Measurements from ENCODE around the gene ARFIP1. TPM values are rescaled to one million over a fixed set of nuclear protein-coding genes. Genes with fewer than 3 reads are reported as not detected.

Gene ARFIP1
- total RNA-seq, 2 experiments from 2014 or later, result 5.0 to 5.1 TPM

DNA sequence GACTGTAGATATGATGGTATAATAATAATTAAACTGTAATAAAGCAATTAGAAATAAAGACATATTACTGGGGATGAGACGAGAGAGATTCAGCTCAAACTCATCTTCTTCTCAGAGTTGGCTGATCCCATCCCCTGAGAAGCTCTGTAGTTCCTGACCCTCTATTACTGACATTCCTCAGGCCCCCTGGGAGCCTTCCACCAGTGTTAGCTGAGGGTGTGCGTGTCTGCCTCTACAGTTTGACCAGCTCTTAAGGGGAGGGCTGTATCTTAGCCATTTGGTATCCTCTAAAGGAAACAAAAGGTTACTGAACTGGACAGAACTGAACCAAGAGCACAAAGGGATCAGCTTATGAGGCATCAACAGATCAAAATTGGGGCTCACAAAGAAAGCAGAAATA lies 167.6 kb downstream of the ARFIP1 start:
- intact Hi-C loops (cut with micrococcal nuclease), result no loop called here
- H3K4me3 Mint-ChIP-seq, result no peak overlapping the region
- H3K27me3 Mint-ChIP-seq (ENCODE audit: low read depth), result peaks cover 9% of the 10 kb centered on the region
- no peaks in the 10 kb centered on the region for H3K4me1 Mint-ChIP-seq (ENCODE audit: low read depth)
- no peaks in the 10 kb centered on the region for H3K36me3 Mint-ChIP-seq (ENCODE audit: low read depth)
- DNase-seq, result no peak
- H3K27ac Mint-ChIP-seq, result no peak overlapping the region
- no peaks in the 10 kb centered on the region for H3K9me3 Mint-ChIP-seq
- CTCF ChIA-PET, result no interaction called here

DNA sequence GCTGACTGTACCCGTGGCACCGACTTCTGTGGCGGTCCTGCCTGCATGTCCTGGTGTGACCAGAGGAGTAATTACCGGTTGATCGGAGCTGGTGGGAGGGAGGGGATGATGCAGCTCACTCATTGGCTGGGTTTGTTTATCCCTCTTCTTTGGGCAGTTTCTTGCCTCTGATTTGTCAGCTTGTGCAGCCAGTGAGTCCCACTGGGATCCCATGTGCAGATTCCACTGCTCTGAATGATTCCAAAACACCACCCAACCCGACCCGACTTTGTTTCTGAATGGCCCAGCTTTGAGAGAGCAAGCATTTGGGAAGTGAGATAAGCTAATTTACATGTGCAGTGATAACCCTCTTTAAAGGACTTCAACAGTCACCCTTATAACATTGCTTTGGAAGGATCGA lies 170.2 kb downstream of the ARFIP1 start:
- intact Hi-C loops (cut with micrococcal nuclease), result no loop called here
- DNase-seq, result no peak
- H3K4me1 Mint-ChIP-seq (ENCODE audit: low read depth), result no peaks in the 10 kb centered on the region
- CTCF ChIA-PET, result no interaction called here
- H3K27ac Mint-ChIP-seq, result no peak overlapping the region
- no peaks in the 10 kb centered on the region for H3K9me3 Mint-ChIP-seq
- H3K36me3 Mint-ChIP-seq (ENCODE audit: low read depth), result no peaks in the 10 kb centered on the region
- H3K27me3 Mint-ChIP-seq (ENCODE audit: low read depth), result peaks cover 9% of the 10 kb centered on the region
- H3K4me3 Mint-ChIP-seq, result no peak overlapping the region

DNA sequence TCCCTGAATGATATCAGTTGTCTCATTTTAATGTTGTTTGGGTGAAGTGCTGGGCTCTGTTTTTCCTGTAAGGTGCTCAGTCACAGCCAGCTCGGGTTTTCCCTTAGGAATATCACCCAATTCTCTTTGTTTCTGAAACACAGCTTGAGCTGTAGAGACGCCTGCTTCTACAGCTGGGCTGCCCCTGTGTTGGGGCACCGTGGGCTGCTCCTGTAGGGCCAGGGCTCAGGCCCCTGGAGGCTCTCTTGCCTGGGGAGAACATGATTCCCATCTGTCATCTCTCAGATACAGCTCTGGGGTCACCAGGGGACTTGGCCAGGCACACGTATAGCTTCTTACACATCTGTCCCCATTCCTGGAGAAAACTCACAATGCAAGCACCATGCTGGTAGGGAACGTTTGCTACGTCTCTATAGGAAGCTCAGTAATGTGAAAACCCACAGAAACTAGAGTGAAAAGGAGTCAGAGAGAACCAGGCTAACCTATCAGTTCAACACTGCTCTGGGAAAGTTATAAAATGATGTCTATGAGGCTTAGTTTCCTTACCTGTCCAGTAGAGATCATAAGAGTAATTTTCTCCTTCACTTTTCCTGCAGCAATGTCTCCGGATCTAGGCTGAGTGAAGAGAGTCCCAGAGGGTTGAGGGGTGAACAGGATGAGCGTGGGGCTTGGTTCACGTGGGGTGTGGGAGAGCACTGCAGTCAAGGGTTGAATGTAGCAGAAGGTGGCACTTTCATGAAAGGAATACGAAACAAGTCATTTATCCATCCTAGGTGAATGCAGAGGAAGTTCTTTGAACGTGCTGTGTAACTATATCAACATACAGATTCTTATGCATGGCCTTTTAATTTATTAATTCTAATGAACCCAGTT lies 170.9 kb downstream of the ARFIP1 start:
- no peak overlapping the region for H3K27ac Mint-ChIP-seq
- no peaks in the 10 kb centered on the region for H3K4me1 Mint-ChIP-seq (ENCODE audit: low read depth)
- no peaks in the 10 kb centered on the region for H3K9me3 Mint-ChIP-seq
- no peak overlapping the region for H3K4me3 Mint-ChIP-seq
- H3K27me3 Mint-ChIP-seq (ENCODE audit: low read depth), result peaks cover 9% of the 10 kb centered on the region
- intact Hi-C loops (cut with micrococcal nuclease), result no loop called here
- CTCF ChIA-PET, result interaction anchor here (0.9 kb wide), 1 partner anchor 9 kb away, joined by 4 read pairs; no protein-coding TSS in a partner anchor
- DNase-seq, result no peak
- H3K36me3 Mint-ChIP-seq (ENCODE audit: low read depth), result no peaks in the 10 kb centered on the region

DNA sequence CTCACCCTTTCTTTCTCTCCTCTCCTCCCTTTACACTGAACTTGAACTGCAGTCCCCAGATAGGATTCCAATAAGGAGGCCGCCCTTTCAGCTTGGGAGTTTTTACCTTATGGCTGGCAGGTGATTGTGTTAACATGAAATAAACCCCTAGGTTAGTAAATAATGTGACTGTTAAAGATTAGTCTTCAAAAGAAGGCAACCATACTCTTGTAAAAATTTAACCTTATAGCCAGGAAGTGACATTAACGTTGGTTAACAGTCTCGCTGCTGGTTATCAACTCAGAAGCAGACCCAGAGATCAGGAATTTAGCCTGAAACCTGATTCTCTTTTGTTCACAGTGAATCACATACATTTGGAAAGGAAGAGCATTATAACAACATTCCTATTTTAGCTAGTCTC lies 171.6 kb downstream of the ARFIP1 start:
- Mint-ChIP-seq H3K4me3 (no peak overlapping the region), H3K27ac (no peak overlapping the region), H3K27me3 (ENCODE audit: low read depth) (peaks cover 9% of the 10 kb centered on the region), H3K9me3 (no peaks in the 10 kb centered on the region), H3K4me1 (ENCODE audit: low read depth) (no peaks in the 10 kb centered on the region), H3K36me3 (ENCODE audit: low read depth) (no peaks in the 10 kb centered on the region)
- no peak for DNase-seq
- CTCF ChIA-PET, result interaction anchor here (0.9 kb wide), 1 partner anchor 9 kb away, joined by 4 read pairs; no protein-coding TSS in a partner anchor
- intact Hi-C loops (cut with micrococcal nuclease), result no loop called here

DNA sequence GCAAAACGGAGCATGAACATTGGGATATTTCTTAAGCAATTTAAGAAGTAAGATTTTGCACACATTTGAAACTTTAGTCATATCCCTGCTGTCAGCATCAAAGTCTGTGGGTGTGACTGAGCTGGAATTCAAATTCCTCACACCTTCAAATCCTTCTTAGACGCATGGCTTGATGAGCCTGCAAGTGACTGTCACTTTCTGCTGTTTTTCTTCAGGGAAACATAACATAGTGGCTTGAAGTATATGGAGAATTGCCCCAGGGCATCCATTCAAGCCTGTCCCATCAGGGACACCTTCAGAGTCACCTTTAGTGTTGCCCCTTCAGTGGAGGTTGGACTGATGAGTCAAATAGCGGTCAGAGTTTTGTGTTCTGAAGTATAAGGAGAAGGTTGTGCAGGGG lies 173.8 kb downstream of the ARFIP1 start:
- Mint-ChIP-seq H3K27ac (no peak overlapping the region), H3K4me1 (ENCODE audit: low read depth) (no peaks in the 10 kb centered on the region), H3K27me3 (ENCODE audit: low read depth) (no peaks in the 10 kb centered on the region), H3K9me3 (no peaks in the 10 kb centered on the region), H3K36me3 (ENCODE audit: low read depth) (no peaks in the 10 kb centered on the region), H3K4me3 (no peak overlapping the region)
- intact Hi-C loops (cut with micrococcal nuclease), result no loop called here
- DNase-seq, result no peak
- CTCF ChIA-PET, result no interaction called here

DNA sequence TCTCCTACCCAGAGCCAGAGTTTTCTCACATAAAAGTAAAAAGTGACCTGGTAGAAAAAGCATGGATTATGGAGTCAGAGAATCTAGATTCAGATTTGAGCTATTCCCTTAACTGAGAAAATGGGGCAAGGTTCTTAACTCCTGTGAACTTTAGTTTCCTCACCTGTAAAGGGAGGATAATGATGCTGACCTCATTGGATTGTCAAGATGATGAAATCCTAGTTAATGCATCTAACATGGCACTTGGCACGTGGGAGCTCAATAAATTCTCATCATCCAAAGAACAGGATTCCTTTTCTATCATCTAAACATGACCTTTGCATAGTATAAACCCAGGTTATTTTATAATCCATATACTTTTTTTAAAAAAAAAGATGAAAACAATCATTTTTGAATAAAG lies 175.0 kb downstream of the ARFIP1 start:
- no peaks in the 10 kb centered on the region for H3K4me1 Mint-ChIP-seq (ENCODE audit: low read depth)
- intact Hi-C loops (cut with micrococcal nuclease), result no loop called here
- H3K36me3 Mint-ChIP-seq (ENCODE audit: low read depth), result no peaks in the 10 kb centered on the region
- no peak overlapping the region for H3K27ac Mint-ChIP-seq
- no peak for DNase-seq
- CTCF ChIA-PET, result interaction anchor here (0.7 kb wide), 2 partner anchors 115 to 173 kb away, joined by 3 read pairs; no protein-coding TSS in a partner anchor
- H3K4me3 Mint-ChIP-seq, result no peak overlapping the region
- H3K9me3 Mint-ChIP-seq, result no peaks in the 10 kb centered on the region
- no peaks in the 10 kb centered on the region for H3K27me3 Mint-ChIP-seq (ENCODE audit: low read depth)

DNA sequence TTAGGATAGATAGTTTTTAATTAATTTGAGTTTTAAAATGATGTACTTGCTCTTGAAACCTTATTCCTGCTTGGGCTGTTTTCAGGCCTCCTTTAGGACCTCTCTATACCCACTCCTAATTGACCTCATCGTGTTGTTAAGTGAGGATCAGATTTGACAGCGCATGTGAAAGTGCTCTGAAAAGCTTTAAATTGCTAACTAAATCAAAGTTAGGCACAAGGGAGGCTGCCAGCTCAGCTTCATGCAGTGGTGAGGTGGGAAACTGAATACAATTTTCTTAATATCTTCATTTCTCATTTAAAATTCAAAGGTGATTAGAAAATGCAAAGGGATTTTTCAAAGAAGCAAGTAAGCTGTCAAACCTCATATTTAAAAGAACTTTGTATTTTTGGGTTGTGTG lies 176.4 kb downstream of the ARFIP1 start:
- Mint-ChIP-seq H3K27ac (no peak overlapping the region), H3K27me3 (ENCODE audit: low read depth) (no peaks in the 10 kb centered on the region), H3K4me1 (ENCODE audit: low read depth) (no peaks in the 10 kb centered on the region), H3K9me3 (no peaks in the 10 kb centered on the region), H3K4me3 (no peak overlapping the region), H3K36me3 (ENCODE audit: low read depth) (no peaks in the 10 kb centered on the region)
- CTCF ChIA-PET, result interaction anchor here (0.7 kb wide), 1 partner anchor 27 kb away, joined by 3 read pairs; no protein-coding TSS in a partner anchor
- no peak for DNase-seq
- intact Hi-C loops (cut with micrococcal nuclease), result no loop called here

DNA sequence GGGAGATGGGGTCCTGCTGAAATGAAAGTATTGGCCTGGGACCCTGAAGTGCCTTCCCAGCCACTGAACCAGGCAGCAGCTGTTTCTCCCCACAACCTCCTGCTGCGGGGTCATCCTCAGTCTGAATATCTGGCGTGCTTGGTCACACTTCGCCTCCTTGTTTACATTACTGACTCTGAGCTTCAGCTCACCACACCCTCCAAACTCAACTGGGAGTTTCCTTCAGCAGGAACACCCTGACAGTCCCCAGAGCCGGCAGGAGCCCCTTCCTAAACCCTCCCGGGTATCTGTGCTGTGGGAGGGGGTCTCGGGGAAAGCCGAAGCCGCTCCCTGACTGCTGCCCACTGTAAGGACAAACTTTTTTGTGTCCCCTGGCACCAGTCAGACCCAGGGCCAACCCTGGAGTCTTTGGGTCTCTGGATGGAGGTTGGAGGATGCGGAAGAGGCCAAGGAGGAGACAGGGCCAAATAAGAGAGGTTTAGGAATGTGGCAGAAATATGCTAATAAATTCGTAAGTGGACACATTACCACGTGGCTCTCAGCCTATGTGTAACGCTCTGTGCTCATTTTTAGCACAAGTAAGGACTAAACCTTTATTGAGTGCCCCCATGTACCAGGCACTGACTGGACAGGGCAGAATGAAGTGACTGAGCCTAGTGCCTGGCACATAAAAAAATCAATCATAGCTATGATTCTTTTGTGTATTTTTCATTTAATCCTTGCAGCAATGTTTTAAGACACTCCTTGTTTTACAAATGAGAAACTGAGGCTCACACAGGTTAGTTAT lies 177.1 kb downstream of the ARFIP1 start:
- no peak overlapping the region for H3K4me3 Mint-ChIP-seq
- no peak for DNase-seq
- H3K4me1 Mint-ChIP-seq (ENCODE audit: low read depth), result no peaks in the 10 kb centered on the region
- H3K36me3 Mint-ChIP-seq (ENCODE audit: low read depth), result no peaks in the 10 kb centered on the region
- no peaks in the 10 kb centered on the region for H3K27me3 Mint-ChIP-seq (ENCODE audit: low read depth)
- intact Hi-C loops (cut with micrococcal nuclease), result no loop called here
- no peak overlapping the region for H3K27ac Mint-ChIP-seq
- H3K9me3 Mint-ChIP-seq, result no peaks in the 10 kb centered on the region
- CTCF ChIA-PET, result interaction anchor here (0.7 kb wide), 1 partner anchor 26 kb away, joined by 3 read pairs; no protein-coding TSS in a partner anchor

DNA sequence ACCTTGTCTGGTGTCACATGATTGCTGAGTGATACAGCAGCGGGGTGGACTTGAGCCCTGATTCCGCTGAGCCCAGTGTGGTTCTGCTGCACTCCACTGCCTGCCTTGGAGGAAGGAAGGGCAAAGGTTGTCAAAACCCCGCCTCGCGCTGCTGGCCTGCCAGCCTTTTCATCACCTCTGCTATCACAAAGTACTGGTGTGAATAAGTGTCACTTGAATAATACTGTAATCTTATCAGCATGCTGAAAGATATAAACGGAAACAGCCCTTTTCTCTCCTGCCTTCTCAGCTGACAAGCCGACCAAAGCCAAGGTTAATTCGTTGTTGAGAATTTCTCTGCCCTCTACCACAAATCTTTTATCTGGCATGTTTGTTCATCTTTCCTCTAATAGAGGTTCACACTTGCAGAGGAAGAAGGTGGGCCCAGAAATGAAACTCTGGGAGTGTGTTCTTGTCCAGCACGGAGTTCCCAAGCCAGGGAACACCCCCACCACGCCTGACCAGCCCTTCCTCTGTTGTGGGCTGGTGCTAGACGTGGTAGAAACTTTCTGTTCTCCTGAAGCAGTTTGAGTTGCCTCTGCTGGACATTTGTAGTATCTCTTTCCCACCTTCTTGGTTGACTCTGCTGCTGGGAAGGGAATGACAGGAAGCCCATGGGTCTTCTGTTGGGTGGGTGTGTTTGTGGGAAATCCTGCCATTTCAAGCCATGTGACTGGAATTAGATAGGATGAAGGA lies 177.8 kb downstream of the ARFIP1 start:
- DNase-seq, result no peak
- Mint-ChIP-seq H3K27ac (no peak overlapping the region), H3K4me3 (no peak overlapping the region), H3K9me3 (no peaks in the 10 kb centered on the region), H3K36me3 (ENCODE audit: low read depth) (no peaks in the 10 kb centered on the region), H3K27me3 (ENCODE audit: low read depth) (no peaks in the 10 kb centered on the region), H3K4me1 (ENCODE audit: low read depth) (no peaks in the 10 kb centered on the region)
- CTCF ChIA-PET, result no interaction called here
- intact Hi-C loops (cut with micrococcal nuclease), result no loop called here

DNA sequence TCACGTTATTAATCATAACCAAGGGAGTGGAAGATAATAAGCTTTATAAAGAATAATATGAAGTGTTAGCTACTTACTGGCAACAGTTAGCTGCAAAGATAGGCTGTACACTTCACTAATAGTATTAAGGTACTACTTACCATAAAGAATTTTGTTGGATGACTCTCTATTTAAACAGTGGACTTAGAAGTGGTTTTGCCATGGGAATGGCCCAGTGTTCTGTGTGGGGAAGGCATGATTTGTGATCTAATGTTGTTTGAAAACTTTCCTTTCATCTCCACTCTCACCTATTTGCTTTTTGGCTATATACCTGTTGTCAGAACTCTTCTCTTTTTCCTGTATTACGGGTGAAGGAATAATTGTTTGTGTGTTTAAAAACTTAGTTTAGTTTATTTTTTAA lies 179.3 kb downstream of the ARFIP1 start:
- Mint-ChIP-seq H3K27ac (no peak overlapping the region), H3K36me3 (ENCODE audit: low read depth) (no peaks in the 10 kb centered on the region), H3K9me3 (no peaks in the 10 kb centered on the region), H3K27me3 (ENCODE audit: low read depth) (no peaks in the 10 kb centered on the region), H3K4me1 (ENCODE audit: low read depth) (no peaks in the 10 kb centered on the region), H3K4me3 (no peak overlapping the region)
- CTCF ChIA-PET, result no interaction called here
- no peak for DNase-seq
- intact Hi-C loops (cut with micrococcal nuclease), result no loop called here

DNA sequence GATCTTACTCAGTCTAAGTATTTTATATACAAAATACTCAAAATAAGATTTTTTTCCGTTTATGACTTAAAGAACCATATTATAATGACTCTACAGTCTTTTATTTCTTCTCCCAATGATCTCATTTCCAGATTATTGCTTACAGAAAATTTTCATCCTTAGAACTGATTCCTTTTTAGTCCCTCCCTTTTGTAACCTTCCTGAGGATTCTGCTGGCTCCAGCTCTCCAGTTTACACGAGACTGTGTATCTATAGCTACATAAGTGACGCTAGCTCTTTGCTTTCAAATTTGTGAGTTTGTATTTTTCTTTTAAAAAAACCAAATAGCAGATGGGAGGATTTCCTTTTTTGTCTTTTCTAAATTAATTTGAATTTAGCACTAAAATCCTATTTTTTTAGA lies 180.3 kb downstream of the ARFIP1 start:
- H3K36me3 Mint-ChIP-seq (ENCODE audit: low read depth), result no peaks in the 10 kb centered on the region
- no peaks in the 10 kb centered on the region for H3K4me1 Mint-ChIP-seq (ENCODE audit: low read depth)
- DNase-seq, result no peak
- no peaks in the 10 kb centered on the region for H3K27me3 Mint-ChIP-seq (ENCODE audit: low read depth)
- no peak overlapping the region for H3K27ac Mint-ChIP-seq
- H3K9me3 Mint-ChIP-seq, result no peaks in the 10 kb centered on the region
- no peak overlapping the region for H3K4me3 Mint-ChIP-seq
- intact Hi-C loops (cut with micrococcal nuclease), result no loop called here
- CTCF ChIA-PET, result interaction anchor here (0.8 kb wide), 1 partner anchor 9 kb away, joined by 4 read pairs; no protein-coding TSS in a partner anchor

DNA sequence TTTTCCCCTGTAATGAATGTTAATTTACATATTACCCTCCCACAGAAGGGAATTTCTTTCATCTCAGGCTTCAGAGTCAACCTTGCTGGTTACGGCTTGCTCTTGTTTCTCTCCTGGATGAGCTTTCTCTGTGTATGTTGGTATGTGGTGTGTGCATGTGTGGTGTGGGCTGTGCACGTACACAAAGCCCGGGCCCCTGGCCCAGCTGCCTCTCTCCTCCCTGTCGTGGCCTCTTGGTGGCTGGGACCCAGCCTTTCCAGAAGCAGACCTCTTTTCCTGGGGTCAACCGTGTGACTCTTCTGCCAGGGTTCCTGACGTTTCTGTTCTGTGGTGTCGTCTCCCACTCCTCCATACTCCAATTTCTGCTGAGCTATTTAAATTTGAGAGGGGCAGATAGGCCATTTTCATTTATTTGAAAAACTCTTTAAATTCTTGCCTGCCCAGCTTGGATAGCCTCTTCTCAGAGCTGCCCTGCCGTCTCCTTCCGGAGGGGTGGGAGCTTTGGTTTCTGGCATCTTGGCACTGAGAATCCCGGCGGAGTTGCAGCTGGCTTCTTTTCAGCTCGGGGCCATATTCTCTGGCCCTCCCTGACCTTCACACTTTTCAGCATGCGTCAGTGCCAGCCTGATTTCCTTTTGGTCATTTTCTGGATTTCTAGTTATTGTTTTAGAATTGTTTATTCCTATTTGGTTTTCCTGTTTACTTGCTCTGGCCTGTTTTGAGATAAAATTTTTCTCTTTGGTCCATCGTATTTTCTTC lies 181.4 kb downstream of the ARFIP1 start:
- no peak overlapping the region for H3K27ac Mint-ChIP-seq
- CTCF ChIA-PET, result no interaction called here
- no peak overlapping the region for H3K4me3 Mint-ChIP-seq
- H3K4me1 Mint-ChIP-seq (ENCODE audit: low read depth), result no peaks in the 10 kb centered on the region
- H3K9me3 Mint-ChIP-seq, result no peaks in the 10 kb centered on the region
- no peak for DNase-seq
- H3K36me3 Mint-ChIP-seq (ENCODE audit: low read depth), result no peaks in the 10 kb centered on the region
- H3K27me3 Mint-ChIP-seq (ENCODE audit: low read depth), result no peaks in the 10 kb centered on the region
- intact Hi-C loops (cut with micrococcal nuclease), result no loop called here
